GM12873 (cell line): Measurements from ENCODE around the gene RCAN3.

Source experiments
- TF ChIP-seq, protein P1 (sequence below): IDR thresholded peaks from 2 replicates; pipeline ENCODE4 v1.5.1; 2012; ENCODE audit warnings: low read depth, mild to moderate bottlenecking, moderate library complexity, low read length, control low read depth; ENCODE audit not compliant: insufficient read depth; ENCODE audit errors: missing control alignments

RCAN3 gene

GRCh38 chr1:24476571-24476970 is 26.1 kb upstream of the RCAN3 start:
- TF ChIP-seq, protein P1, sequence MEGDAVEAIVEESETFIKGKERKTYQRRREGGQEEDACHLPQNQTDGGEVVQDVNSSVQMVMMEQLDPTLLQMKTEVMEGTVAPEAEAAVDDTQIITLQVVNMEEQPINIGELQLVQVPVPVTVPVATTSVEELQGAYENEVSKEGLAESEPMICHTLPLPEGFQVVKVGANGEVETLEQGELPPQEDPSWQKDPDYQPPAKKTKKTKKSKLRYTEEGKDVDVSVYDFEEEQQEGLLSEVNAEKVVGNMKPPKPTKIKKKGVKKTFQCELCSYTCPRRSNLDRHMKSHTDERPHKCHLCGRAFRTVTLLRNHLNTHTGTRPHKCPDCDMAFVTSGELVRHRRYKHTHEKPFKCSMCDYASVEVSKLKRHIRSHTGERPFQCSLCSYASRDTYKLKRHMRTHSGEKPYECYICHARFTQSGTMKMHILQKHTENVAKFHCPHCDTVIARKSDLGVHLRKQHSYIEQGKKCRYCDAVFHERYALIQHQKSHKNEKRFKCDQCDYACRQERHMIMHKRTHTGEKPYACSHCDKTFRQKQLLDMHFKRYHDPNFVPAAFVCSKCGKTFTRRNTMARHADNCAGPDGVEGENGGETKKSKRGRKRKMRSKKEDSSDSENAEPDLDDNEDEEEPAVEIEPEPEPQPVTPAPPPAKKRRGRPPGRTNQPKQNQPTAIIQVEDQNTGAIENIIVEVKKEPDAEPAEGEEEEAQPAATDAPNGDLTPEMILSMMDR, result no peak

GRCh38 chr1:24477309-24477708 is 25.3 kb upstream of the RCAN3 start:
- TF ChIP-seq, protein P1, result no peak

DNA sequence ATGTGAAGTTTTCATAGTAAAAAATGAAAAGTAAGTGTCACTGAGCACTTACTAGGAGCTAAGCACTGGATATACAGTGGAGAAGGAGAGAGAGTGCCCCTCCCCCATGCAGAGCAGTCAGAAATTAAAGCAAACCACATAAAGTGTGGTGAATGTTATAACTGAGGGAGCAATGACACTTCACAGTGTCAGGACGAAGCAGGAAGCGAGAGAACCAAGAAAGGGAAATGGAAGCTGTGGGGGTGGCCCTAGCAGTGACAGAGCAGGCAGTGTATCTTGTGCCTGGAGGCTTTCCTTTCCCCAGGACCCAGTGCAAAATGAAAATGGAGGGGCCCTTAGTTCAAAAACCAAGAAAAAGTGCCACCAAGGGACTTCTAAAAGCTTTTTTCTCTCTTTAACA is 21.5 kb upstream of the RCAN3 start:
- TF ChIP-seq, protein P1, result no peak

DNA sequence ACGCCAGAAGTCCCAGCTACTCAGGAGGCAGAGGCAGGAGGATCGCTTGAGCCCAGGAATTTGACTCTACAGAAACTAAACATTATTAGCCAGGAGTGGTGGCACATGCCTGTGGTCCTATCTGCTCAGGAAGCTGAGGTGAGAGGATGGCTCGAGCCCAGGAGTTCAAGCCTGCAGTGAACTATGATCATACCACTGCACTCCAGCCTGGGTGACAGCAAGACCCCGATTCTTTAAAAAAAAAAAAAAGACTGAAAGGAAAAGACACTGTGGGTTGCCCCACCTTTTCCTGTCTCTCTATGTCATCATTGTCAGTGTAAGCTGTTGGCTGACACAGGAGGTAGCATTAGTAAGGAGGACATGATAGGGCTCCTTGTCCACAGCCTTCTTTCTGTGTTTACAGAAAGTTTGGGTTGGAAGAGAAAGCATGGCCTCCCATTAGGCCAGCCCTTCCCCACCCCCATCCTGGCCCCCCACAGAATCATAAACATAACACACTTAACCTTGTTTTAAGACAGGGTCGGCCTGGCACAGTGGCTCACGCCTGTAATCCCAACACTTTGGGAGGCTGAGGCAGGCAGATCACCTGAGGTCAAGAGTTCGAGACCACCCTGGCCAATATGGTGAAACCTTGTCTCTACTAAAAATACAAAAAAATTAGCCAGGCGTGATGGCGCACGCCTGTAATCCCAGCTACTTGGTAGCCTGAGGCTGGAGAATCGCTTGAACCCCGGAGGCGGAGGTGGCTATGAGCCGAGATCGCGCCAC is 20.6 kb upstream of the RCAN3 start:
- TF ChIP-seq, protein P1, result no peak

- TF ChIP-seq, protein P1, result no peak
Measured at GRCh38 chr1:24483441-24483840, 19.2 kb upstream of the RCAN3 start.

- TF ChIP-seq, protein P1, result no peak
Measured at GRCh38 chr1:24484199-24484598, 18.4 kb upstream of the RCAN3 start.

DNA sequence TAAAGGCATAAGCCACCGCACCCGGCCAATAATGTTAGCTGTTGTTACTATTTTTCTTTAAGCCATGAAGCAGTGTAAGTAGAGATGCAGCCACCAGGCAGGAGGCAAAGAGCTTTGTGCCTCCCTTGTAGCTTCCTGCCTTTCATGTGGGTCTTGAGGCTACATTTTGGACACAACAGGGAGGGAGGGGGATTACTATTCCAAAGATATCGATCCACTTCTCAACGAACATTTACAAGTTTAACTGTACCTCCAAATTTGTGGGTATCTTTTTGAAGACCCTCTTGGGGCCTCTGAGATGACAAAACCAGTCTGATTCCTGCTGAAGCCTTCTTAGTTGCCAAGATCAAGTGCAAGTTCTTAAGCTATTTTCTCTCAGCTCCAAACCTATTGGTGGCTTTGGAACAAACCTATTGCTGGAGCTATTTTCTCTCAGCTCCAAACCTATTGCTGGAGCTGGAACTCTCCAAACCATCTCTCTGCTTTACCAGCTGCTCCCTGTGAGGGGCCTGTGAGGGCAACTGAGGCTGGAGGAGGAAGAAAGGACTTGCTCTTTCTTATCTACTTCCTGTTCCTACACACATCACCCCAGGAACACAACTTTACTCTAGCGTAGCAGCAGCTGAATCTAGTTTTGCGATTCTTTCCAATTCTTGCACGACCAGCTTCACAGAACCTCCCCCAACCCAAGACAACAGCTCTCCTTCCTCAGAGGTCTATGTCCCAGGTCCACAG is 16.1 kb upstream of the RCAN3 start:
- TF ChIP-seq, protein P1, result no peak
